ENCODE measurements around the gene RALGAPA2.

Gene RALGAPA2

DNA sequence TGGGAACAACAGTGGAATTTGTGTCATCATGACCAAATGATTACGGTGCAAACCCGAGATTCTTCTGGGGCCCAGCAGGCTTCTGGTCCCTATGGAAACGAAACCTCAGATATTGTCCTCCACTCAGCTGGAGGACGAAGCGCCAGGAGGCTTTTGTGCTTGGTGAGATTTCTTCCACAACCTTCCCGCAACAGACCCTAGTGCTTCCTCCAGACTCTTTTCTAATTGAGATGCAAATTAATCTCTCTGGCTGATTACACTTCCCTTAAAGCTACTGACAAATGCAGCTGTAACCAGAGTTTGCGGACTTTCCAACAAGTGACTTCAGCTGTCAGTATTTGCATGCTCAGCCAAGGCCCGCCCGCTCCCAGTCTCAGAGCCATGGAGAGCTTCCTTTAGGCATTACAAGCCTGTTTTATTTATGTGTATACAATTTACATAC, 248.5 kb downstream of the RALGAPA2 start:
- TF ChIP-seq, protein P1, sequence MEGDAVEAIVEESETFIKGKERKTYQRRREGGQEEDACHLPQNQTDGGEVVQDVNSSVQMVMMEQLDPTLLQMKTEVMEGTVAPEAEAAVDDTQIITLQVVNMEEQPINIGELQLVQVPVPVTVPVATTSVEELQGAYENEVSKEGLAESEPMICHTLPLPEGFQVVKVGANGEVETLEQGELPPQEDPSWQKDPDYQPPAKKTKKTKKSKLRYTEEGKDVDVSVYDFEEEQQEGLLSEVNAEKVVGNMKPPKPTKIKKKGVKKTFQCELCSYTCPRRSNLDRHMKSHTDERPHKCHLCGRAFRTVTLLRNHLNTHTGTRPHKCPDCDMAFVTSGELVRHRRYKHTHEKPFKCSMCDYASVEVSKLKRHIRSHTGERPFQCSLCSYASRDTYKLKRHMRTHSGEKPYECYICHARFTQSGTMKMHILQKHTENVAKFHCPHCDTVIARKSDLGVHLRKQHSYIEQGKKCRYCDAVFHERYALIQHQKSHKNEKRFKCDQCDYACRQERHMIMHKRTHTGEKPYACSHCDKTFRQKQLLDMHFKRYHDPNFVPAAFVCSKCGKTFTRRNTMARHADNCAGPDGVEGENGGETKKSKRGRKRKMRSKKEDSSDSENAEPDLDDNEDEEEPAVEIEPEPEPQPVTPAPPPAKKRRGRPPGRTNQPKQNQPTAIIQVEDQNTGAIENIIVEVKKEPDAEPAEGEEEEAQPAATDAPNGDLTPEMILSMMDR (IDR thresholded peaks at IDR 0.05), result no peak
- Mint-ChIP-seq H3K27me3 (ENCODE audit: low read depth, poor library complexity) (peaks cover 3% of the 10 kb centered on the region), H3K9me3 (no peaks in the 10 kb centered on the region), H3K4me3 (no peak overlapping the region), H3K4me1 (peaks cover 25% of the 10 kb centered on the region), H3K36me3 (ENCODE audit: low read depth) (peaks cover 7% of the 10 kb centered on the region), H3K27ac (no peak overlapping the region)
- no peak for DNase-seq

DNA sequence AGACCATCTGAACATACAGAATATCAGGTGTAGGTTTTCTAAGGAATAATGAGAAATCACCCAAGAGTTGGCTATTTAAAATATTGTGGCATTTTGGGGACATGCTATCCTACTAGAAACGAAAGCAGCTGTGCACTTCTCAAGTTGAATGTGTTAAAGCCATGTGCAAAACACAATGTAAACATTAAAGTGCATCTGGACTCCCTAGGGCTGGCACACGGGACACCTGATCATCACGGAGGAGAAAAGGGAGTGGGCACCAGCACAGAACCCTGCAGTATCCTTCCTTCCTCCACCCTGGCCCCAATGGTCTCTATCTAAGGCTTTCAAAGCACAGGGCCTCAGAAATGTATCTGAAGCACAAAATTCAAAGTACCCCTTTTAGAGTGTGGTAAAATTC, 250.3 kb downstream of the RALGAPA2 start:
- DNase-seq, result no peak
- TF ChIP-seq, protein P1 (IDR thresholded peaks at IDR 0.05), result no peak
- H3K36me3 Mint-ChIP-seq (ENCODE audit: low read depth), result no peaks in the 10 kb centered on the region
- H3K4me3 Mint-ChIP-seq, result no peak overlapping the region
- H3K4me1 Mint-ChIP-seq, result peaks cover 25% of the 10 kb centered on the region
- no peak overlapping the region for H3K27ac Mint-ChIP-seq
- H3K27me3 Mint-ChIP-seq (ENCODE audit: low read depth, poor library complexity), result peaks cover 3% of the 10 kb centered on the region
- H3K9me3 Mint-ChIP-seq, result no peaks in the 10 kb centered on the region

DNA sequence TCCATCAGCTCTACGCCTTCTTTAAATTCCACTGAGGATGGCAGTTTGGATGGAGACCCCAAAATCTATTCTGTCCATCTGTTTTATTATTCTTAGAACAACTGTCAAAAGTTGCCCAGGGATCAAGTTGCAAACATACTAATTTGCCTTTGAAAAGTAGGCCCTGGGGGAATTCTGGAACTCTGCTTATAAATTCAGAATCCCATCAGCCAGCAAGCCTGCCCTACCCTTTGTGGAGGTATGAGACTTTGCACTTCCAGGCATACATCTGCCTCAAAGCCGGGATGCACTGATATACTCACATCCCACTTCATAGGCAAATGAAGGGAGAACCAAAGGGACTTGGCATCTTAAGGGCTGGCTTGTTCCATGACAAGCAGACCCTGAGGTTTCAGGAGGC, 250.9 kb downstream of the RALGAPA2 start:
- Mint-ChIP-seq H3K27me3 (ENCODE audit: low read depth, poor library complexity) (peaks cover 3% of the 10 kb centered on the region), H3K36me3 (ENCODE audit: low read depth) (no peaks in the 10 kb centered on the region), H3K4me1 (peaks cover 23% of the 10 kb centered on the region), H3K4me3 (no peak overlapping the region), H3K27ac (no peak overlapping the region), H3K9me3 (no peaks in the 10 kb centered on the region)
- TF ChIP-seq, protein P1 (IDR thresholded peaks at IDR 0.05), result no peak
- DNase-seq, result no peak

DNA sequence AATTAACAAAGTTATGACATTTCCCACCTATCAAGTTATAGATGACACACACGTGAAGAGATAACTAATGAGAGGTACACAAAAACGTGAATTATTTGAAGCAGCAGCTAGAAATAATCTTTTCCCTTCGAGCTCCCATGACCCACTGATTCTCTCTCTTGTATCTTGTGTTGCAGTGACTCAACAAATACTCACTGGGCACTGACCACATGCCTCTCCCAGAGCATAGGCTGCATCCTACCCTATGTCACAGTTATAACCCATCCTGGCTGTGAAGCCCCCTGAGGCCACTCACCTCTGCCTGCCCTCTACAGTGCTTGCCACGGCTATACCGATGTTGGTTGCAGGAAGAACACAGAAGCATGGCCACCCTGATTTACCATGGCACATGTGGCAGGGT, 252.7 kb downstream of the RALGAPA2 start:
- DNase-seq, result no peak
- TF ChIP-seq, protein P1 (IDR thresholded peaks at IDR 0.05), result no peak
- Mint-ChIP-seq H3K36me3 (ENCODE audit: low read depth) (no peaks in the 10 kb centered on the region), H3K27me3 (ENCODE audit: low read depth, poor library complexity) (no peaks in the 10 kb centered on the region), H3K9me3 (no peaks in the 10 kb centered on the region), H3K27ac (no peak overlapping the region), H3K4me1 (peaks cover 15% of the 10 kb centered on the region), H3K4me3 (no peak overlapping the region)

DNA sequence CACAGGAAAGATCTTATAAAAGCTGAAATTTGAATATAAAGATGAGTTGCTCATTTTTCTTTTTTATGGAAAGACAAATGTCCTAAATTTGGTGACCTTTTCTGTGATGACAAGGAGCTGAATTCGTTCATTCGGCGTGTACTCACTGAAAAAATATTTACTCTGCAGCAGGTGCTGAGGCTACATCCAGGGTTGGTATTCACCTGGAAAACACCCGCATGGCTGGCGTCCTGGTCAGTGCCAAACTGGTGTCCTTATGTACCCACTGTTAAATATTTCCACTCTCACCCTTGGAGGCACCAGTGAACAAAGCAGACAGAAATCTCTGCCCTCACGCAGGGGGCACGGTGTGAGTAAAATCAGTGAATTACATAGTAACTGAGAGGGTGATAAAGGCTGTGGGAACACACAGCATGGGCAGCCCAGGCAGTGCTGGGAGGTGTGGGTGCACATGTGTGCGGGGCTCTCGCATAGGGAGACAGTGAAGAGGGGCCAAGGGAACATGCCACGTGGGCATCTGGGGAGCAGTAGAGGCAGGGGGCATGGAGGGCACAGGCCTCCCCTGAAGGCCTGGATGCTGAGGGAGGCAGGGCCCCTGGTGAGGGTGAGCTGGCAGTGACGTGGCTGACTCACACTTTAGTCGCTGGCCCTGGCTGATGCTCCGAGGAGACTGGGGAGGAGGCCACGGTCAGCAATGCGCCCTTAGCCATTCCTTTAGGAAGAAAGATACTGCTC, 254.9 kb downstream of the RALGAPA2 start:
- Mint-ChIP-seq H3K36me3 (ENCODE audit: low read depth) (peaks cover 2% of the 10 kb centered on the region), H3K4me3 (no peak overlapping the region), H3K9me3 (no peaks in the 10 kb centered on the region), H3K27ac (no peak overlapping the region), H3K27me3 (ENCODE audit: low read depth, poor library complexity) (peaks cover 11% of the 10 kb centered on the region), H3K4me1 (peaks cover 3% of the 10 kb centered on the region)
- TF ChIP-seq, protein P1 (IDR thresholded peaks at IDR 0.05), result no peak
- no peak for DNase-seq

DNA sequence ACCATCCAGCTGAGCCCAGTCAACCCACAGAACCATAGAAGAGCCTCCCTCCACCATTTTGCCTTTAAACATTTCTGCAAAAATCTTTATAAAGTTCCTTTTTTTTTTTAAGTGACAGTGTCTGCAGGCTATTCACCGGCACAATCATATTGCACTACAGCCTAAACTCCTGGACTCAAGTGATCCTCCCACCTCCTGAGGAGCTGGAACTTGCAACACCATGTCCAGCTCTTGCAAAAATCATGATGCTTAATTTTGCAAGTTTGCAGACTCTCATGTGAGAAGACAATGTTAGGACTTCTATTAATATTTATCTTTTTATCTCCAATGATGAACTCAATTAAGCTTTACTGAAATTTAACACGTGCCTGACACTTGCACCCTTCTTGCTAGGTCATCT, 255.7 kb downstream of the RALGAPA2 start:
- Mint-ChIP-seq H3K9me3 (no peaks in the 10 kb centered on the region), H3K27me3 (ENCODE audit: low read depth, poor library complexity) (peaks cover 20% of the 10 kb centered on the region), H3K36me3 (ENCODE audit: low read depth) (peaks cover 4% of the 10 kb centered on the region), H3K4me3 (no peak overlapping the region), H3K4me1 (peaks cover 9% of the 10 kb centered on the region), H3K27ac (no peak overlapping the region)
- TF ChIP-seq, protein P1 (IDR thresholded peaks at IDR 0.05), result no peak
- no peak for DNase-seq

Measured in nephron progenitor cell (in vitro differentiated cells).